ENCODE results near the gene PTPRT.
"Not testable (repeated sequence)": the region's sequence is repeated elsewhere in the genome, so short reads cannot be mapped to it uniquely, and the experiment has no call there.

The PTPRT gene

DNA sequence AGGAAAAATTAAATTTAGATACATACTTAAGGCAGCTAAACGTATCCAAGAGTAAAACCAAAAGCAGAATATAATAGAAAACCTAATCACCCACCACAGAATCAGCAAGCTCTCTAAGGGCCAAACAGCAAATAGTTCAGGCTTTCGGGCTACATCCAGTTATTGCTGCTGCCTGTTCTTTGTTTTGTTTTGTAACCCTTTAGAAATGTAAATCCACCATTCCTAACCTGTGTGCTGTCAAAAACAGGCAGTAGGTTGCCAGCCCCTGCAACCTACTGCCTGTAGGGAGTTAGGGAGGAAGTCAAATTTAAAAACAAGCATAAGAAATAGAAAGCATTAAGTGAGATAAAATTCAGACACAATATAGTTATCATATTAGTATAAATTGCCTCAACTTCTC is 225.9 kb downstream of the PTPRT start:
- DNase-seq = no peak

DNA sequence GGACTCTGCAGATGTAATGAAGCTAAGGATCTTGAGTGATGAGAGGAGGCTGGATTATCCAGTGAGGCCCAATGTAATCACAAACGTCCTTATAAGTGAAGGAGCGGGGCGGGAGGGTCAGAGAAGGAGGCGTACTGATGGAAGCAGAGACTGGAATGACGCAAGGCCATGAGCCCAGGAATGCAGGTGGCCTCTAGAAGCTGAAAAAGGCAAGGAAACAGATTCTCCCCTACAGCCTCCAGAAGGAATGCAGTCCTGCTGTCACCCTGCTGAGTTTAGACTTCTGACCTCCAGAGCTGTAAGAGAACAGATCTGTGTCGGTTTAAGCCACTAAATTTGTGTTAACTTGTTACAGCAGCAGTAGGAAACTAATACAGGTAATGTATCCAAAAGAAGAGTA is 227.9 kb downstream of the PTPRT start:
- DNase-seq = no peak

DNA sequence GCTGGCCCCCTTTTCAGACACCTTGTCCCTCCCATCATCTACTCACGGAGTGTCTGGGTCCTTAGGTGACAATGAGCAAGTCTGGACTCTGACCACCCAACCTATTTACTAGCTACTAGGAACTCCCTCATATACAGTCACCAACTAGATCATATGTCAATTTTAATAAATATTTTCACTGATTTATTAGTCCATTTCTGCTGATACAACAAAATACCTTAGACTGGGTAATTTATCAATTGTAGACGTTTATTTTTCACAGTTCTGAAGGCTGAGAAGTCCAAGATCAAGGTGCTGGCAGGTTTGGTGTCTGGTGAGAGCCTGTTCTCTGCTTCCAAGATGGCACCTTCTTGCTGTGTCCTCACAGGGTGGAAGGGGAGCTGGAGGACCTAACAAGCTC is 229.7 kb downstream of the PTPRT start:
- no peak for DNase-seq

GRCh38 chr20:42958367-42959069 is 231.2 kb downstream of the PTPRT start:
- DNase-seq = no peak

- DNase-seq = no peak
Observed at GRCh38 chr20:42957704-42958095, 232.0 kb downstream of the PTPRT start.

DNA sequence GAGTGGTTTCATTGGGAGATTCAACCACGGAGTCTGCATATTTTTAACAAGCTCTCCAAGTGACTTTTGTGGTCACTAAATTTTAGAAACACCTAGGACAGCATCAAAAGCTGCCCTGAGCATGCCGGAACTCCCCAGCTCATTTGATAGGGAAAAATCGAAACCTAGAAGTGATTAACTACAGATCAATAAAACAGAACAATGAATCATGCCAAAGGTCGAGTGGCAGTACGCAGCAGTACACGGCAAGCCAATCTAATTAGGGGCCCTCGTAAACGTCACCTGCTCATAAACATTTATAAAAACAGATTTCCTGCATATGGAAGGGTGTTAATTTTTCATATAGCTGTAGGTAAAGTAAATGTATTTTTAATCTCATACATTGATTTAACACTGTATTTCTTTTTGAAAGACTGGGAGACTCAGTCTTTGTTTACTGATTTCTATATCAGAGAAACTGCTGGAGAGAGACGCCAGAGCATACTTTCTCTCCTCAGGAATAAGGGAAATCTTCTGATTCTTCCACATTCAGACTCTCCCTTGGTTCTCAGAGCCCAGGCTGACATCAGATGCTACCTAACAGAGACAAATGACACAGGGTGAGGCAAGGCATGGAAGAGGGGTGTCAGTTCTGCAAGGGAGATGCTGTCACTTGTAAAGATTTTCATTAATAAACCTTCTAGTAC is 232.5 kb downstream of the PTPRT start:
- DNase-seq = no peak

- no peak for DNase-seq
Observed at GRCh38 chr20:42955713-42956112, 234.0 kb downstream of the PTPRT start.

DNA sequence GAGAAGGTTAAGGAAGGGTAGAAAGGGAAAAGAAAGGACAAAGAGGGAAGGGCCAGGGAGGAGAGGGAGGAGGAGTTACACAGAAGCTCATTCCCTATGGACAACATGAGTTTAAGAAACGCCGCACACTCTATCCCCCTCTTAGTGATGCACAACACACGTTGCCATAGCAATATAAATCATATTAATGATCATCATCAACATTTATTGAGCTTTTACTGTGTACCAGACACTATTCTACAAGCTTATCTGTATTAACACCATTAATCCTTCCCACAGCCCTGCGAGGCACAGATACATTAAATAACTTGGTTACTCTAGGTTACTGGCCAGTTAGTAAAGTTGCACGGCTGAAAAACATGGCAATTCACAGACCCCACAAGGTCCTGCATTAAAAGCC is 234.8 kb downstream of the PTPRT start:
- no peak for DNase-seq

- DNase-seq = no peak
Observed at GRCh38 chr20:42949950-42950349, 239.8 kb downstream of the PTPRT start.

GRCh38 chr20:42945234-42945994 is 244.3 kb downstream of the PTPRT start:
- no peak for DNase-seq

- DNase-seq = no peak
Observed at GRCh38 chr20:42941629-42942028, 248.1 kb downstream of the PTPRT start.

DNA sequence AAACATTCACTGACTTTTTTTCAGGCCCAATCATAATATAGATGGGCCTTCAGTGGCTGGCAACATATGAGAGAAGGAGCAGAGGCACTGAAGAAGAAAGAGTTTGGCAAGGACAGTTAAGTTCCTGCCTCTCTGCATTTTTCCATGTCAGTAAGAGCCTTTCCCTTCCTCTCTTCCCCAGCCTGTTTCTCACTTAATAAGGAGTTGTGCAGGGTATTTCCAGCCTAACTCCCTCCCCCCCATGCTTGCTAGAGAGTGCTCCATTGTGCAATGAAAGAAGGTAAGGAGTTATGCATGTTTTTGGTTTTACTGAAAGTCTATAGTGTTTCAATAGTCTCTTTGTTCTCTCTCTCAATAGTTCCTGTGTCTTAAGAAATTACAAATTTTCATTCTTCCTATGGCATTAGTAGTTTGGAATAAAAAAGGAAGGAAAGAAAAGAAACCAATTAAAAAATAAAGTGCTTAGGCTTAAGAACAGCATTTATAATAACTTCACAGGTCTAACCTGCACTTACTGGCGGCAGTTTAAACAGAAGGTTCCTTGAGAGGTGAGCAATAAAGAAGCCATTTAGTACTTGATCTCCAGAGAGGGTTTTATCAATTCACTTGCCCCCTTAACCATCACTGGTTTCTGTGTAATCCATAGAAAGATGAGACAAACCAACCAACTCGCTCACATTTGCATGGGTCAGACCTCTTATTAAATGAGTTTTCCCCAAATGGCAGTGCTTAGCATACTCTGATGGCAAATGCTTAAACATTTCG is 251.1 kb downstream of the PTPRT start:
- DNase-seq = no peak

GRCh38 chr20:42936482-42936881 is 253.2 kb downstream of the PTPRT start:
- no peak for DNase-seq

- no peak for DNase-seq
Observed at GRCh38 chr20:42924215-42924614, 265.5 kb downstream of the PTPRT start.

GRCh38 chr20:42923348-42923918 is 266.3 kb downstream of the PTPRT start:
- no peak for DNase-seq

DNA sequence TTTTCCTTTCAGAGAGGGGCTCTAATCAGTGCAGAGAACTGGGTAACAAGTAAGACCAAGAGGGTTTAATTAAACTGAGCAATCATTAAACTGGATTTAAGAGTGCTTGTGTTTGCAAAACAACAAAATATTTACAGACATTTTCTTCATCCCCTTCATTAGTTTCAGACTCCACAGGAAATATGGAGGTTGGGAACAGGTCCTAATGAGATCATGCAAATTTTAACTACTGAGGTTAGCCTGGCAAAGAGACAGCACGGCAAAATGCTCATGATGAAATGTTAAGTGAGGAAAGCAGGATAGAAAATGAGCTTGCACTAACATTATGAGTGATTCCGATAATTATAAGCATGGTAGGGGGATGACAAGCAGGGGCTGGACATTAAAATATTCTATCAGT is 268.9 kb downstream of the PTPRT start:
- DNase-seq = no peak

GRCh38 chr20:42919316-42919715 is 270.4 kb downstream of the PTPRT start:
- no peak for DNase-seq

- DNase-seq = no peak
Observed at GRCh38 chr20:42915081-42915480, 274.6 kb downstream of the PTPRT start.

GRCh38 chr20:42914302-42914701 is 275.4 kb downstream of the PTPRT start:
- DNase-seq = no peak

DNA sequence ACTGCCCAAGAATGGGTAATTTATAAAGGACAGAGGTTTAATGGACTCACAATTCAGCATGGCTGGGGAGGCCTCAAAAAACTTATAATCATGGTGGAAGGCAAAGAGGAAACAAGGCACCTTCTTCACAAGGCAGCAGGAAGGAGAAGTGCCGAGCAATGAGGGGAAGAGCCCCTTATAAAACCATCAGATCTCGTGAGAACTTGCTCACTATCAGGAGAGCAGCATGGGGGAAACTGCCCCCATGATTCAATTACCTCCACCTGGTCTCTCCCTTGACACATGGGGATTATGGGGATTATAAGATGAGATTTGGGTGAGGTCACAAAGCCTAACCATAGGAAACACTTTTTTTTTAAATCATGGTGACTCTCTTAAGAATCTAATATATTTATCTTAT is 278.9 kb downstream of the PTPRT start:
- DNase-seq = not testable (repeated sequence)

- no peak for DNase-seq
Observed at GRCh38 chr20:42907730-42908129, 282.0 kb downstream of the PTPRT start.

GRCh38 chr20:42906120-42906519 is 283.6 kb downstream of the PTPRT start:
- no peak for DNase-seq

- DNase-seq = no peak
Observed at GRCh38 chr20:42902509-42902908, 287.2 kb downstream of the PTPRT start.
